Measurements from ENCODE around the gene KRTAP4-7. TPM values are rescaled to one million over a fixed set of nuclear protein-coding genes. Genes with fewer than 3 reads are reported as not detected.

KRTAP4-7 gene
- total and polyA plus RNA-seq, 2 experiments from 2014 or later: not detected

DNA sequence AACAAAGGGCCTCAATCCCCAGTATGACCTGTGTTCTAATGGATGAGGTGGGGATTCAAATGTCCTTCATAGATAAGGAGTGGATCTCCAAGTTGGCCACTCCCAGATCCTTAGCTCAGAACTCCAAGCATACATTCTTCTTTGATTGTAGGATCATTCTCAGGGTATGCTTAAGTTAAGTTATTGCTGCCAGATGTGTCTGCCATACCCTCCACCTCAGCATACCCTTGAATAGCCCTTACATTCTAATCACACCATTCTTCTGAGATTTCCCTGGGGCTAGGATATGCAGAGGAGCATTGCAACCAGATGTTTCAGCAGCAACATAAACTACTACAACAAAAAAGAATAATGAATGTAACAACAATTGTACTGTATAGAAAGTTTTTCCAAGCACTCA lies 16.7 kb upstream of the KRTAP4-7 start:
- no peaks in the 10 kb centered on the region for H3K79me2 ChIP-seq (ENCODE audit: insufficient read depth)
- no peaks in the 10 kb centered on the region for H3K36me3 ChIP-seq (ENCODE audit: low read depth)
- peak; percentile 31 for DNase-seq

DNA sequence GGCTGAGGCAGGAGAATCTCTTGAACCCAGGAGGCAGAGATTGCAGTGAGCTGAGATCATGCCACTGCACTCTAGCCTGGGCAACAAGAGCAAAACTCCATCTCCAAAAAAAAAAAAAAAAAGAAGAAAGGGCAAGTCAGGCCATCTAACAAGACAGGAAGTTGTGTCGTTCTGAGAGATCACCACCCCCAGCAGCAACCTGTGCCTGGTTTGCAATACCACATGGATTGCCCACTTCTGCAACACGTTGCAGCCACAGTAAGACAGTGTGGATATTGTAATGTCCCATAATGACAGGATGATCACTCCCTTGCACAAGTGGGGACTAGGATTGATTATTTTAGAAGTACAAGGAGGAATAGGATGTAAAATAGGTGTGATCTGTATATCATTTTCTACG lies 14.9 kb upstream of the KRTAP4-7 start:
- no peak for DNase-seq
- Histone ChIP-seq H3K9me2 (ENCODE audit: insufficient read depth) (no peaks in the 10 kb centered on the region), H3K9me3 (ENCODE audit: low read depth) (no peaks in the 10 kb centered on the region), H3K9ac (no peak overlapping the region), H4K20me1 (ENCODE audit: insufficient read depth) (no peaks in the 10 kb centered on the region), H3K4me3 (no peak overlapping the region), H3K27me3 (replicated peaks; ENCODE audit: insufficient read depth) (no peaks in the 10 kb centered on the region), H3F3A (ENCODE audit: insufficient read depth) (peaks cover 26% of the 10 kb centered on the region), H3K79me2 (ENCODE audit: insufficient read depth) (no peaks in the 10 kb centered on the region), H3K4me2 (ENCODE audit: unreplicated experiment) (no peak overlapping the region), H3K27ac (no peak overlapping the region), H3K36me3 (ENCODE audit: low read depth) (no peaks in the 10 kb centered on the region), H2AFZ (no peak overlapping the region), H3K4me1 (ENCODE audit: insufficient read depth) (peaks cover 21% of the 10 kb centered on the region)
- in situ Hi-C loops (cut with MboI): no loop called here
- 95 to 96% methylated on average over 3 of the region's 3 CpGs for WGBS, 2 experiments (ENCODE audit: low coverage in 1 of 2, low lambda C conversion rate in 2 of 2, missing lambda C conversion rate in 2 of 2)
- no peak for TF ChIP-seq EZH2phosphoT487 (IDR thresholded peaks at IDR 0.05; ENCODE audit: insufficient read depth, low read depth)
- no peak for TF ChIP-seq EZH2 (IDR thresholded peaks at IDR 0.05; ENCODE audit: insufficient read depth, poor library complexity, severe bottlenecking)

More for the DNA sequence above, 16.7 kb upstream of the KRTAP4-7 start:
- Histone ChIP-seq H3K4me1 (ENCODE audit: insufficient read depth) (peaks cover 34% of the 10 kb centered on the region), H3K9me3 (ENCODE audit: low read depth) (no peaks in the 10 kb centered on the region), H3K9me2 (ENCODE audit: insufficient read depth) (no peaks in the 10 kb centered on the region), H3K27me3 (replicated peaks; ENCODE audit: insufficient read depth) (no peaks in the 10 kb centered on the region), H3K4me2 (ENCODE audit: unreplicated experiment) (peak overlapping the region; percentile 4), H3F3A (ENCODE audit: insufficient read depth) (peaks cover 43% of the 10 kb centered on the region), H2AFZ (no peak overlapping the region), H4K20me1 (ENCODE audit: insufficient read depth) (no peaks in the 10 kb centered on the region), H3K9ac (no peak overlapping the region), H3K27ac (peak overlapping the region; percentile 65), H3K4me3 (no peak overlapping the region)
- TF ChIP-seq EZH2 (IDR thresholded peaks at IDR 0.05; ENCODE audit: insufficient read depth, poor library complexity, severe bottlenecking): no peak
- no peak for TF ChIP-seq EZH2phosphoT487 (IDR thresholded peaks at IDR 0.05; ENCODE audit: insufficient read depth, low read depth)
- in situ Hi-C loops (cut with MboI): no loop called here

DNA sequence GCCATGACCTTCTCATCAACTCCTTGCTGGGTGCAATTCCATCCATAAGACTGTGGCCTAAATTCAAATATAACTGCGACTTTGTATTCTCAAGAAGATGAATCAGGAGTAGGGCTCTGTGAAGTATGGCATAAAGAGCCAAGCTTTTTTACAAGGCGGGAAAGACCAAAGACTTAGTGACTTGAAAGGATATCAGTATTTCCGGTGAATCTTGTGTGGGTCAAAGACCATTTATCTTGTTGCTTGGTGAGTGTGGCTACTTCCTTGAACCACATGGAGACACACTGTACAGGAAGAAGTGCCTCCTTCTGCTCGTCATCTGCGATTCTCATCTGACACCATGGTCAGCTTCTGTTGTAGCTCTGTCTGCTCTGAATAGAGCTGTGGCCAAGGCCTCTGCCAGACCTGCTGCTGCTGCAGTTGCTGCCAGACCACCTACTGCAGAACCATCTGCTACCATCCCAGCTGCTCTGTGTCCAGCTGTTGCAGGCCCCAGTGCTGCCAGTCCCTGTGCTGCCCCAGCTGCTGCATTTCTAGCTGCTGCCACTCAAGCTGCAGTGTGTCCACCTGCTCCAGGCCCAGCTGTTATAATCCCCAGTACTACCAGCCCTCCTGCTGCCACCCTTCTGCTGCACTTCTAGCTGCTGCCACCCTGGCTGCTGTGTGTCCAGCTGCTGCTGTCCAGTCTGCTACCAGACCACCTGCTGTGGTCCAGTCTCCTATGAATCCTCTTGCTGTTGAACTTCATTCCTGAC lies 12.2 kb upstream of the KRTAP4-7 start:
- H3F3A ChIP-seq (ENCODE audit: insufficient read depth): peaks cover 9% of the 10 kb centered on the region
- H3K36me3 ChIP-seq (ENCODE audit: low read depth): no peaks in the 10 kb centered on the region
- in situ Hi-C loops (cut with MboI): no loop called here
- no peak for DNase-seq
- H3K27ac ChIP-seq: no peak overlapping the region
- no peak overlapping the region for H3K4me3 ChIP-seq
- H4K20me1 ChIP-seq (ENCODE audit: insufficient read depth): no peaks in the 10 kb centered on the region
- H3K9ac ChIP-seq: no peak overlapping the region
- no peaks in the 10 kb centered on the region for H3K27me3 ChIP-seq (replicated peaks; ENCODE audit: insufficient read depth)
- H3K9me2 ChIP-seq (ENCODE audit: insufficient read depth): no peaks in the 10 kb centered on the region
- peaks cover 10% of the 10 kb centered on the region for H3K4me1 ChIP-seq (ENCODE audit: insufficient read depth)
- no peak for TF ChIP-seq EZH2 (IDR thresholded peaks at IDR 0.05; ENCODE audit: insufficient read depth, poor library complexity, severe bottlenecking)
- no peak for TF ChIP-seq EZH2phosphoT487 (IDR thresholded peaks at IDR 0.05; ENCODE audit: insufficient read depth, low read depth)
- no peaks in the 10 kb centered on the region for H3K9me3 ChIP-seq (ENCODE audit: low read depth)
- H3K79me2 ChIP-seq (ENCODE audit: insufficient read depth): no peaks in the 10 kb centered on the region
- 98 to 99% methylated on average over 5 of the region's 5 CpGs for WGBS, 2 experiments (ENCODE audit: low coverage in 1 of 2, low lambda C conversion rate in 2 of 2, missing lambda C conversion rate in 2 of 2)
- no peak overlapping the region for H3K4me2 ChIP-seq (ENCODE audit: unreplicated experiment)
- H2AFZ ChIP-seq: no peak overlapping the region

DNA sequence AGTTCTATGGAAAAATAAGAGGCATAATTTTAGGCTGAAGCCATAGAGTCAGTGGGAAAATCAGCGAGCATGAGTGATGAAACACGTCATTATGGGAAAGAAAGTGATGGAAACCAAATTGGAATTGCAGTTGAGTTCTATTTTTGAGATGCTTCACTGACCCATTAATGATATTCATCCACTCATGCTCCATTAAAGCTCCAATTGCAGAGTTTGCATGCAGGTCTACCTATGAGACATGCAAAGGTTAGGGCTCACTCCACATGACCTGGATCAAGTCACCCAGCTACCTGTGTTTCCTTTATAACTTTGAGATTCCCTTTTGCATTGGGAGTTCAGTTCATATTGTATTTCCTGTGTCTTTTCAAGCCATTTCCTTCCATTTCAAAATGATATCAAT lies 10.3 kb upstream of the KRTAP4-7 start:
- in situ Hi-C loops (cut with MboI): no loop called here

More for the DNA sequence above, 10.3 kb upstream of the KRTAP4-7 start:
- no peaks in the 10 kb centered on the region for H3K9me2 ChIP-seq (ENCODE audit: insufficient read depth)
- no peak overlapping the region for H3K4me2 ChIP-seq (ENCODE audit: unreplicated experiment)
- no peak for DNase-seq
- 88 to 93% methylated on average over 2 of the region's 2 CpGs for WGBS, 2 experiments (ENCODE audit: low coverage in 1 of 2, low lambda C conversion rate in 2 of 2, missing lambda C conversion rate in 2 of 2)
- no peaks in the 10 kb centered on the region for H3K79me2 ChIP-seq (ENCODE audit: insufficient read depth)
- no peaks in the 10 kb centered on the region for H3F3A ChIP-seq (ENCODE audit: insufficient read depth)
- no peak for TF ChIP-seq EZH2 (IDR thresholded peaks at IDR 0.05; ENCODE audit: insufficient read depth, poor library complexity, severe bottlenecking)
- TF ChIP-seq EZH2phosphoT487 (IDR thresholded peaks at IDR 0.05; ENCODE audit: insufficient read depth, low read depth): no peak
- no peaks in the 10 kb centered on the region for H4K20me1 ChIP-seq (ENCODE audit: insufficient read depth)
- no peaks in the 10 kb centered on the region for H3K36me3 ChIP-seq (ENCODE audit: low read depth)
- H3K4me3 ChIP-seq: no peak overlapping the region
- no peaks in the 10 kb centered on the region for H3K27me3 ChIP-seq (replicated peaks; ENCODE audit: insufficient read depth)
- H3K4me1 ChIP-seq (ENCODE audit: insufficient read depth): no peaks in the 10 kb centered on the region
- no peaks in the 10 kb centered on the region for H3K9me3 ChIP-seq (ENCODE audit: low read depth)
- no peak overlapping the region for H3K27ac ChIP-seq
- H3K9ac ChIP-seq: no peak overlapping the region
- H2AFZ ChIP-seq: no peak overlapping the region
